Skeletal muscle tissue (tissue), 2 donors: ENCODE measurements around the gene TDRD7. TPM values are rescaled to one million over a fixed set of nuclear protein-coding genes. Genes with fewer than 3 reads are reported as not detected.

Experiments used
- small RNA-seq: library from RNA; depleted of rRNA; stranded (forward); fragments of <200 nt; gene quantifications from one replicate; pipeline ENCODE3, GENCODE V24; 2014
- total RNA-seq: library from RNA; depleted of rRNA; stranded (reverse); fragments of >200 nt; gene quantifications from one replicate; pipeline ENCODE4 v1.2.3, GENCODE V29; 2014

The TDRD7 gene
- total RNA-seq, 1 donor from 2014 or later: 5.2 TPM

Small RNA genes lying within 50 kb of the gene (small RNA-seq; reads per million reads assigned to genes)
- not detected for gene MIR1302-8

Other genes with a start within 250 kb of the TDRD7 start
- 7.3 TPM for gene CCDC180, start 104.4 kb upstream of the TDRD7 start, total RNA-seq
- 45.9 TPM for gene TMOD1, start 89.6 kb downstream of the TDRD7 start, total RNA-seq
- gene TSTD2, start 221.3 kb downstream of the TDRD7 start, total RNA-seq: 21.4 TPM
- gene NCBP1, start 221.7 kb downstream of the TDRD7 start, total RNA-seq: 50.1 TPM